Neural cell (in vitro differentiated cells): ENCODE data around the gene ENC1. TPM values are rescaled to one million over a fixed set of nuclear protein-coding genes. Genes with fewer than 3 reads are reported as not detected.

Experiments used
- H2AFZ ChIP-seq: fragments of 200-600, 300-800 bp; sonication (generic), shearing (Covaris generic); 2 replicates; pipeline ENCODE4 v1.6.0; 2014; ENCODE audit warnings: low read depth, mild to moderate bottlenecking, antibody characterized with exemption, low read length, moderate library complexity
- H3F3A ChIP-seq: fragments of 200-600 bp; shearing (Covaris generic); 2 replicates; pipeline ENCODE4 v1.6.1; 2016; ENCODE audit warnings: mild to moderate bottlenecking, moderate library complexity, mixed read lengths, antibody characterized with exemption, low read length; ENCODE audit not compliant: insufficient read depth, poor library complexity, severe bottlenecking
- H3K27ac ChIP-seq: fragments of 200-600, 300-800 bp; sonication (generic), shearing (Covaris generic); 2 replicates; pipeline ENCODE4 v1.5.1; 2014; ENCODE audit warnings: mild to moderate bottlenecking, low read length, moderate library complexity
- H3K27me3 ChIP-seq: fragments of 300-800, 200-600 bp; sonication (generic), shearing (Covaris generic); 2 replicates; pipeline ENCODE4 v1.6.0; 2014; ENCODE audit warnings: mild to moderate bottlenecking, low read depth, low read length, moderate library complexity; ENCODE audit not compliant: insufficient read depth
- H3K36me3 ChIP-seq: fragments of 300-800, 200-600 bp; sonication (generic), shearing (Covaris generic); 2 replicates; pipeline ENCODE4 v1.5.1; 2014; ENCODE audit warnings: mild to moderate bottlenecking, antibody characterized with exemption, low read length, moderate library complexity; ENCODE audit not compliant: insufficient read depth
- H3K4me2 ChIP-seq: fragments of 300-800, 200-600 bp; sonication (generic), shearing (Covaris generic); 2 replicates; pipeline ENCODE4 v1.6.0; 2014; ENCODE audit warnings: mild to moderate bottlenecking, low read length
- H3K4me3 ChIP-seq: fragments of 300-800, 200-600 bp; sonication (generic), shearing (Covaris generic); 2 replicates; pipeline ENCODE4 v1.5.1; 2014; ENCODE audit warnings: mild to moderate bottlenecking, low read length, moderate library complexity
- H3K79me2 ChIP-seq: fragments of 200-600 bp; shearing (Covaris generic); replicated peaks from 2 replicates; pipeline ENCODE4 v1.6.0; 2014; ENCODE audit warnings: mild to moderate bottlenecking, low read length, moderate library complexity; ENCODE audit not compliant: insufficient read depth
- H3K9ac ChIP-seq: fragments of 300-800, 200-600 bp; sonication (generic), shearing (Covaris generic); 2 replicates; pipeline ENCODE4 v1.6.1; 2016; ENCODE audit warnings: mild to moderate bottlenecking, low read length, mixed read lengths
- H3K9me2 ChIP-seq: fragments of 200-600 bp; shearing (Covaris generic); 2 replicates; pipeline ENCODE4 v1.6.1; 2016; ENCODE audit warnings: mild to moderate bottlenecking, low read length, mixed read lengths; ENCODE audit not compliant: insufficient read depth
- H3K9me3 ChIP-seq: fragments of 200-600, 300-800 bp; sonication (generic), shearing (Covaris generic); 2 replicates; pipeline ENCODE4 v1.6.1; 2016; ENCODE audit warnings: mild to moderate bottlenecking, mixed run types, low read length, moderate library complexity, mixed read lengths
- H4K20me1 ChIP-seq: fragments of 200-600 bp; shearing (Covaris generic); 2 replicates; pipeline ENCODE4 v1.6.1; 2016; ENCODE audit warnings: mild to moderate bottlenecking, mixed run types; ENCODE audit not compliant: insufficient read depth
- EZH2 ChIP-seq: fragments of 200-600, 300-800 bp; shearing (Covaris generic), sonication (generic); IDR thresholded peaks from 2 replicates; pipeline ENCODE4 v1.6.1; 2014; ENCODE audit warnings: antibody characterized with exemption, low read length, borderline replicate concordance, mild to moderate bottlenecking; ENCODE audit not compliant: insufficient read depth, poor library complexity, severe bottlenecking
- MXI1 ChIP-seq: fragments of 450-650 bp; conservative IDR thresholded peaks from 2 replicates; pipeline ENCODE4 v1.6.1; 2014; ENCODE audit warnings: antibody characterized with exemption, mild to moderate bottlenecking; ENCODE audit not compliant: poor library complexity, severe bottlenecking
- POLR2AphosphoS5 ChIP-seq: IDR thresholded peaks from 2 replicates; pipeline ENCODE4 v1.6.1; 2012
- RAD21 ChIP-seq: fragments of 450-650 bp; conservative IDR thresholded peaks from 2 replicates; pipeline ENCODE4 v1.6.1; 2014; ENCODE audit warnings: antibody characterized with exemption, mild to moderate bottlenecking, moderate library complexity
- SMC3 ChIP-seq: fragments of 450-650 bp; conservative IDR thresholded peaks from 2 replicates; pipeline ENCODE4 v1.6.1; 2014; ENCODE audit warnings: antibody characterized with exemption, mild to moderate bottlenecking, moderate library complexity; ENCODE audit not compliant: poor library complexity
- TAF1 ChIP-seq: IDR thresholded peaks from 2 replicates; pipeline ENCODE4 v1.6.1; 2012; ENCODE audit warnings: low read depth
- polyA plus RNA-seq: library from polyadenylated mRNA; depleted of rRNA; stranded (reverse); fragments of >200 nt; gene quantifications from 2 replicates; pipeline ENCODE4 v1.2.3, GENCODE V29; 2014
- TF ChIP-seq, protein P1 (sequence below): IDR thresholded peaks from 2 replicates; pipeline ENCODE4 v1.6.1; 2012; ENCODE audit warnings: borderline replicate concordance
- TF ChIP-seq, protein P2 (sequence below): fragments of 450-650 bp; IDR thresholded peaks from 2 replicates; pipeline ENCODE4 v1.5.1; 2014; ENCODE audit warnings: antibody characterized with exemption, mild to moderate bottlenecking, moderate library complexity; ENCODE audit not compliant: poor library complexity, severe bottlenecking

Gene ENC1
- polyA plus RNA-seq, 1 donor from 2014 or later = 449 TPM

DNA sequence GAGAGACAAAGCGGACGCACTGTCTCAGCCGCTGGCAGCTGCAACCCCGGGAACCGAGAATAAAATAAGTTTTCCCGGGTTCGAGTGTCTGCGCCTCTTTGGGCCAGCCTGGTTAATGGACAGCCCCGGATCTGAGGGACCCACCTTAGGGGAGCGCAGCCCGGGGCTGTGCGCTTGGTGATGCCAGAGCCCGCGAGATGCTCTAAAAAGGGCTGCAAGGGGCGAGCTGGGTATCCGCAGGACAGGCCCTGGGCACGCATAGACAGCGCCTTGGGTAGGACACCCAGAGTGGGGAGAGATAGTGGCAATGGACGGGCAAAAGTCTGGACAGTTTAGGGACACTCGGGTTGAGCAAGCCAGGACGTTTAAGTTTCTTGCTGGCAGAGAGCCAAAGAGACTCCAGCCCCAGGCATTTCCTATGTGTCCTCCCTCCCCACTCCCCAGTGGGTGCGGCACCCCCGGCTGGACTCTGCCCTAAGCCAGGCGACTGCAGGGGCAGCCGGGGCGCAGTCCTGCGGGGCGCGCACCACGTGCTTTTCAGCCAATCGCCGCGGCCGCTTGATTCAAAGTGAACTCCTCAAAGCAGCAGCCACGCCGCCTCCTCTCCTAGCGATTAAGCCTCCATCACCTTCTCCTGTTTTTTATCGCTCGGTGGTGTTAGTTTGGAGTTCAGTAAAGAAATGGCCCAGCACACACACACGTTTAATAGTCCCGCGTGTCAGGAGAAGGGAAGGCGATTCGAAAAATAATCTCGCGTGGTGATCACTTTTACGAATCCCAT is 616 bp upstream of the ENC1 start:
- Histone ChIP-seq H3K27ac (peak overlapping the region; percentile 94), H3K79me2 (peaks cover 42% of the 10 kb centered on the region), H3K9me3 (no peaks in the 10 kb centered on the region), H3K4me3 (peak overlapping the region; percentile 97), H3K9me2 (no peaks in the 10 kb centered on the region), H3K27me3 (no peaks in the 10 kb centered on the region), H2AFZ (peak overlapping the region; percentile 46), H3F3A (peaks cover 5% of the 10 kb centered on the region), H4K20me1 (peaks cover 12% of the 10 kb centered on the region), H3K9ac (peak overlapping the region; percentile 96), H3K4me2 (peak overlapping the region; percentile 96), H3K36me3 (no peaks in the 10 kb centered on the region)
- TF ChIP-seq RAD21 (no peak), POLR2AphosphoS5 (no peak), MXI1 (peak; percentile 92), EZH2 (no peak), SMC3 (no peak), TAF1 (no peak)
- TF ChIP-seq, protein P1, sequence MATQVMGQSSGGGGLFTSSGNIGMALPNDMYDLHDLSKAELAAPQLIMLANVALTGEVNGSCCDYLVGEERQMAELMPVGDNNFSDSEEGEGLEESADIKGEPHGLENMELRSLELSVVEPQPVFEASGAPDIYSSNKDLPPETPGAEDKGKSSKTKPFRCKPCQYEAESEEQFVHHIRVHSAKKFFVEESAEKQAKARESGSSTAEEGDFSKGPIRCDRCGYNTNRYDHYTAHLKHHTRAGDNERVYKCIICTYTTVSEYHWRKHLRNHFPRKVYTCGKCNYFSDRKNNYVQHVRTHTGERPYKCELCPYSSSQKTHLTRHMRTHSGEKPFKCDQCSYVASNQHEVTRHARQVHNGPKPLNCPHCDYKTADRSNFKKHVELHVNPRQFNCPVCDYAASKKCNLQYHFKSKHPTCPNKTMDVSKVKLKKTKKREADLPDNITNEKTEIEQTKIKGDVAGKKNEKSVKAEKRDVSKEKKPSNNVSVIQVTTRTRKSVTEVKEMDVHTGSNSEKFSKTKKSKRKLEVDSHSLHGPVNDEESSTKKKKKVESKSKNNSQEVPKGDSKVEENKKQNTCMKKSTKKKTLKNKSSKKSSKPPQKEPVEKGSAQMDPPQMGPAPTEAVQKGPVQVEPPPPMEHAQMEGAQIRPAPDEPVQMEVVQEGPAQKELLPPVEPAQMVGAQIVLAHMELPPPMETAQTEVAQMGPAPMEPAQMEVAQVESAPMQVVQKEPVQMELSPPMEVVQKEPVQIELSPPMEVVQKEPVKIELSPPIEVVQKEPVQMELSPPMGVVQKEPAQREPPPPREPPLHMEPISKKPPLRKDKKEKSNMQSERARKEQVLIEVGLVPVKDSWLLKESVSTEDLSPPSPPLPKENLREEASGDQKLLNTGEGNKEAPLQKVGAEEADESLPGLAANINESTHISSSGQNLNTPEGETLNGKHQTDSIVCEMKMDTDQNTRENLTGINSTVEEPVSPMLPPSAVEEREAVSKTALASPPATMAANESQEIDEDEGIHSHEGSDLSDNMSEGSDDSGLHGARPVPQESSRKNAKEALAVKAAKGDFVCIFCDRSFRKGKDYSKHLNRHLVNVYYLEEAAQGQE = no peak
- TF ChIP-seq, protein P2, sequence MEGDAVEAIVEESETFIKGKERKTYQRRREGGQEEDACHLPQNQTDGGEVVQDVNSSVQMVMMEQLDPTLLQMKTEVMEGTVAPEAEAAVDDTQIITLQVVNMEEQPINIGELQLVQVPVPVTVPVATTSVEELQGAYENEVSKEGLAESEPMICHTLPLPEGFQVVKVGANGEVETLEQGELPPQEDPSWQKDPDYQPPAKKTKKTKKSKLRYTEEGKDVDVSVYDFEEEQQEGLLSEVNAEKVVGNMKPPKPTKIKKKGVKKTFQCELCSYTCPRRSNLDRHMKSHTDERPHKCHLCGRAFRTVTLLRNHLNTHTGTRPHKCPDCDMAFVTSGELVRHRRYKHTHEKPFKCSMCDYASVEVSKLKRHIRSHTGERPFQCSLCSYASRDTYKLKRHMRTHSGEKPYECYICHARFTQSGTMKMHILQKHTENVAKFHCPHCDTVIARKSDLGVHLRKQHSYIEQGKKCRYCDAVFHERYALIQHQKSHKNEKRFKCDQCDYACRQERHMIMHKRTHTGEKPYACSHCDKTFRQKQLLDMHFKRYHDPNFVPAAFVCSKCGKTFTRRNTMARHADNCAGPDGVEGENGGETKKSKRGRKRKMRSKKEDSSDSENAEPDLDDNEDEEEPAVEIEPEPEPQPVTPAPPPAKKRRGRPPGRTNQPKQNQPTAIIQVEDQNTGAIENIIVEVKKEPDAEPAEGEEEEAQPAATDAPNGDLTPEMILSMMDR = no peak

DNA sequence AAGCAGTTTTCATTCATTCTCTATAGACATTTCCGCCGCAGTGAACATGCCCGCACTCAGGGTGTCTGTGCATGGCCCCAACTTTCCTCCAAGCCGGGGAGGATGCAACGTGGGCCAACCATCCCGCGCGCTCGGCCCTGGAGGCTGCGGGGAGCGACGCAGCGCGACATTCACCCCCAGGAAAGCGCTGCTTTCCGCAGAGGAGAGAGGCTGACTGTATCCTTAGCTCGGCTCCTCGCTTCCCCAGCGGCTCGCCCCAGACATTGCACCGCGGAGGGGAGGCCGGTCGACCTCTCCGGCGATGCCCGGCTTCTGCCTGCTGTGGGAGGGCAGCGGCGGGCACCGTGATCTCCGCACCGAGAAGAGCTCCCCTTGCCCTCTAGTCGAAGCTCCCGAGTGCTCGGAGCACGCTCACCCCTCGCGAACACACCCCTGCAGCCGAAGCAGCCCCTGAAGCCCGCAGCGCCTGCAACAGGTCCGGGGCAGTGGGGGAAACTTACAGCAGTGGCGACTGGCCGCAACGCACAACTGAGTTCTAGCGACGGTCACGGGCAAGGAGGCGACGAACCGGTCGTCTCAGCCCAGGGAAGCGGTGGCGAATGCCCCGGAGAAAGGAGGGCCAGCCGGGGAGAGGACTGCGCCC is 600 bp downstream of the ENC1 start:
- no peaks in the 10 kb centered on the region for H3K27me3 ChIP-seq
- no peaks in the 10 kb centered on the region for H3K9me3 ChIP-seq
- peaks cover 9% of the 10 kb centered on the region for H3K36me3 ChIP-seq
- H2AFZ ChIP-seq = no peak overlapping the region
- peaks cover 54% of the 10 kb centered on the region for H3K79me2 ChIP-seq
- peak overlapping the region; percentile 94 for H3K27ac ChIP-seq
- peaks cover 12% of the 10 kb centered on the region for H4K20me1 ChIP-seq
- peak overlapping the region; percentile 96 for H3K4me2 ChIP-seq
- H3K9me2 ChIP-seq = no peaks in the 10 kb centered on the region
- peaks cover 5% of the 10 kb centered on the region for H3F3A ChIP-seq
- peak overlapping the region; percentile 97 for H3K4me3 ChIP-seq
- TF ChIP-seq RAD21 (no peak), MXI1 (peak; percentile 38)
- peak overlapping the region; percentile 96 for H3K9ac ChIP-seq
